B cell (primary cell): Measurements from ENCODE around the gene MAP4K4. TPM values are rescaled to one million over a fixed set of nuclear protein-coding genes. Genes with fewer than 3 reads are reported as not detected.

Experiments used
- ATAC-seq: fragments of 200-7000 bp; cut with Tn5 transposase; one replicate; pipeline ENCODE4 v1.10.0; 2021; ENCODE audit warnings: low read depth, mild to moderate bottlenecking, moderate number of reproducible peaks, moderate library complexity
- CTCF ChIA-PET: fragments of 350-600 bp; sonication (Branson Sonifier 250); formaldehyde crosslinking; loops from one replicate; lab custom pipeline; 2021; ENCODE audit warnings: antibody characterized with exemption, inconsistent platforms; lab: Charles Lee
- POLR2A ChIA-PET: fragments of 350-600 bp; sonication (Branson Sonifier 250); formaldehyde crosslinking; loops from one replicate; lab custom pipeline; 2021; ENCODE audit warnings: antibody characterized with exemption; lab: Charles Lee
- DNase-seq: peaks from one replicate; pipeline ENCODE4 v3.0.0; 2013
- H2AFZ ChIP-seq: 2 replicates; pipeline ENCODE4 v1.6.1; 2012; ENCODE audit warnings: mild to moderate bottlenecking, low read depth, low read length; ENCODE audit not compliant: insufficient read depth, poor library complexity, severe bottlenecking
- H3K27ac ChIP-seq, 2 donors: 1 replicate in 1 of 2; 2 replicates in 1 of 2; pipeline ENCODE4 v1.5.1; 2012 to 2013; ENCODE audit warnings: low read length in 2 of 2, mild to moderate bottlenecking in 2 of 2, moderate library complexity in 1 of 2
- H3K27me3 ChIP-seq, 4 experiments: fragments of 200-600 bp in 1 of 4; sonication (generic) in 1 of 4; replicated peaks in 1 of 4; 1 replicate in 2 of 4; 2 replicates in 2 of 4; pipeline versions ENCODE4 v1.6.1 to v1.7.0; 2013 to 2016; ENCODE audit warnings: low read length in 3 of 4, mild to moderate bottlenecking in 2 of 4, mixed read lengths in 1 of 4, moderate library complexity in 1 of 4; ENCODE audit not compliant: insufficient read depth in 4 of 4, control insufficient read depth in 3 of 4; ENCODE audit errors: control extremely low read depth in 1 of 4
- H3K36me3 ChIP-seq, 2 experiments: replicated peaks in 1 of 2; 1 replicate in 1 of 2; 2 replicates in 1 of 2; pipeline versions ENCODE4 v1.6.1 to v1.7.1; 2013; ENCODE audit warnings: low read length in 1 of 2; ENCODE audit not compliant: insufficient read depth in 2 of 2, control insufficient read depth in 1 of 2; ENCODE audit errors: control extremely low read depth in 1 of 2, extremely low read depth in 1 of 2
- H3K4me1 ChIP-seq, 2 donors: fragments of 200-600 bp in 1 of 2; sonication (generic) in 1 of 2; 1 replicate in 1 of 2; 2 replicates in 1 of 2; pipeline versions ENCODE4 v1.5.1 to v1.6.1; 2013 to 2017; ENCODE audit warnings: low read length in 2 of 2; ENCODE audit not compliant: control insufficient read depth in 2 of 2, insufficient read depth in 2 of 2
- H3K4me2 ChIP-seq: replicated peaks from 2 replicates; pipeline ENCODE3; 2012; ENCODE audit warnings: mild to moderate bottlenecking, low read depth, low read length; ENCODE audit not compliant: poor library complexity, severe bottlenecking
- H3K4me3 ChIP-seq, 5 experiments: fragments of 200-600 bp in 1 of 5; sonication (generic) in 1 of 5; 1 replicate in 3 of 5; 2 replicates in 2 of 5; pipeline versions ENCODE4 v1.5.1 to v1.7.0; 2011 to 2016; ENCODE audit warnings: low read length in 4 of 5, mild to moderate bottlenecking in 4 of 5, low read depth in 2 of 5, control low read depth in 1 of 5, moderate library complexity in 1 of 5; ENCODE audit not compliant: insufficient read depth in 1 of 5; ENCODE audit errors: control extremely low read depth in 1 of 5, extremely low read depth in 1 of 5
- H3K79me2 ChIP-seq: fragments of 200-600 bp; sonication (generic); one replicate; pipeline ENCODE4 v1.6.0; 2016; ENCODE audit warnings: low read length; ENCODE audit not compliant: control insufficient read depth, insufficient read depth
- H3K9ac ChIP-seq: fragments of 200-600 bp; sonication (generic); 2 replicates; pipeline ENCODE4 v1.6.1; 2017; ENCODE audit warnings: mild to moderate bottlenecking, low read length, moderate library complexity
- H3K9me3 ChIP-seq, 3 donors: one replicate each; pipeline versions ENCODE4 v1.6.1 to v1.7.1; 2013; ENCODE audit warnings: low read length in 2 of 3; ENCODE audit not compliant: control insufficient read depth in 2 of 3, insufficient read depth in 1 of 3; ENCODE audit errors: control extremely low read depth in 1 of 3
- H4K20me1 ChIP-seq: 2 replicates; pipeline ENCODE4 v1.6.0; 2012; ENCODE audit warnings: mild to moderate bottlenecking, low read length; ENCODE audit not compliant: insufficient read depth, control insufficient read depth, poor library complexity, severe bottlenecking
- H3K27ac Mint-ChIP-seq: one replicate; pipeline ENCODE4 v1.8.0; 2021; ENCODE audit warnings: mixed read lengths
- H3K27me3 Mint-ChIP-seq: one replicate; pipeline ENCODE4 v1.8.0; 2021; ENCODE audit warnings: mixed read lengths
- H3K4me1 Mint-ChIP-seq: one replicate; pipeline ENCODE4 v1.8.0; 2021; ENCODE audit warnings: mixed read lengths
- H3K4me3 Mint-ChIP-seq: one replicate; pipeline ENCODE4 v1.8.0; 2021; ENCODE audit warnings: mixed read lengths
- H3K9me3 Mint-ChIP-seq: one replicate; pipeline ENCODE4 v1.8.0; 2022; ENCODE audit warnings: mixed read lengths; ENCODE audit not compliant: insufficient read depth
- CTCF ChIP-seq: fragments of 200-600 bp; IDR thresholded peaks from one replicate; pipeline ENCODE4 v1.8.0; 2022; ENCODE audit warnings: antibody characterized with exemption, mild to moderate bottlenecking
- EZH2 ChIP-seq: IDR thresholded peaks from 2 replicates; pipeline ENCODE4 v1.6.1; 2012; ENCODE audit warnings: borderline replicate concordance, low read depth, mild to moderate bottlenecking, moderate library complexity, low read length; ENCODE audit not compliant: insufficient read depth, poor library complexity, severe bottlenecking
- WGBS: methylation state at CpG from one replicate; pipeline ENCODE4 v1.1.5; 2013; ENCODE audit warnings: missing lambda C conversion rate; ENCODE audit not compliant: insufficient coverage; 5-methylcytosine and 5-hydroxymethylcytosine counted together
- intact Hi-C: fragments of 100-400 bp; cut with micrococcal nuclease; formaldehyde crosslinking; loops from one replicate; pipeline ENCODE4 v1.10.0; 2022
- polyA plus RNA-seq: library from polyadenylated mRNA; depleted of rRNA; stranded (reverse); fragments of >200 nt; gene quantifications from 2 replicates; pipeline ENCODE4 v1.2.3, GENCODE V29; 2012
- total RNA-seq, 2 donors: library from RNA; stranded (reverse); fragments of 120-200 nt in 1 of 2; gene quantifications; 1 replicate in 1 of 2; 2 replicates in 1 of 2; pipeline versions ENCODE4 v1.2.3 to v1.2.4, GENCODE V29; 2013 to 2022

MAP4K4 gene
- total and polyA plus RNA-seq, 2 donors (not counting 1 experiment from before 2014, with no cell fraction given): 54.8 to 280 TPM

- Histone ChIP-seq H3K4me1 (peaks cover 6 to 11% of the 10 kb centered on the region in 2 donors), H3K79me2 (no peaks in the 10 kb centered on the region), H3K36me3 (no peaks in the 10 kb centered on the region), H3K9ac (no peak overlapping the region), H3K4me2 (peak overlapping the region; percentile 26), H3K27me3 (no peaks in the 10 kb centered on the region), H2AFZ (no peak overlapping the region), H3K27ac (no peak overlapping the region), H4K20me1 (no peaks in the 10 kb centered on the region), H3K9me3 (peaks cover under 1 to 8% (median 5%) of the 10 kb centered on the region in 3 donors), H3K4me3 (no peak overlapping the region)
- POLR2A ChIA-PET: interaction anchor here (0.7 to 1.0 kb wide), 2 partner anchors 12 to 21 kb away, joined by 3 to 4 read pairs; no protein-coding TSS in a partner anchor
- no peaks in the 10 kb centered on the region for H3K27me3 Mint-ChIP-seq
- peak overlapping the region; percentile 5 for H3K27ac Mint-ChIP-seq
- no peak for TF ChIP-seq CTCF
- TF ChIP-seq EZH2: no peak
- no peaks in the 10 kb centered on the region for H3K9me3 Mint-ChIP-seq
- CTCF ChIA-PET: interaction anchor here (1.1 to 1.3 kb wide), 3 partner anchors 23 to 153 kb away, joined by 3 to 5 read pairs (median 3); no protein-coding TSS in a partner anchor
- H3K4me3 Mint-ChIP-seq: peak overlapping the region; percentile 42
- intact Hi-C loops: no loop called here
- peaks cover 28% of the 10 kb centered on the region for H3K4me1 Mint-ChIP-seq
- no CpG with 5 or more reads among the region's 1 CpG for WGBS
- ATAC-seq (peak; percentile 47), DNase-seq (peak; percentile 50)
Measured at GRCh38 chr2:101677658-101678057, 19.8 kb upstream of the MAP4K4 start.

GRCh38 chr2:101678379-101678778 is 19.1 kb upstream of the MAP4K4 start:
- intact Hi-C loops: no loop called here
- Histone ChIP-seq H3K9ac (no peak overlapping the region), H4K20me1 (no peaks in the 10 kb centered on the region), H3K4me2 (no peak overlapping the region), H3K4me3 (no peak overlapping the region), H3K4me1 (peaks cover 6 to 11% of the 10 kb centered on the region in 2 donors), H3K79me2 (no peaks in the 10 kb centered on the region), H3K36me3 (no peaks in the 10 kb centered on the region), H2AFZ (no peak overlapping the region), H3K27ac (no peak overlapping the region), H3K27me3 (no peaks in the 10 kb centered on the region), H3K9me3 (peaks cover 0 to 4% (median 2%) of the 10 kb centered on the region in 3 donors)
- ChIA-PET POLR2A (no interaction called here), CTCF (interaction anchor here (1.1 kb wide), 2 partner anchors 26 to 153 kb away, joined by 3 to 5 read pairs; no protein-coding TSS in a partner anchor)
- Mint-ChIP-seq H3K4me3 (no peak overlapping the region), H3K4me1 (peaks cover 28% of the 10 kb centered on the region), H3K9me3 (no peaks in the 10 kb centered on the region), H3K27ac (no peak overlapping the region), H3K27me3 (no peaks in the 10 kb centered on the region)
- ATAC-seq (no peak), DNase-seq (no peak)
- WGBS: no CpG with 5 or more reads among the region's 3 CpGs
- TF ChIP-seq EZH2 (no peak), CTCF (no peak)
